KMS-11 (cell line): ENCODE results near the gene SLC24A3.

Experiments
- H2AFZ ChIP-seq: fragments of 200-600 bp; sonication (generic); 2 replicates; pipeline ENCODE4 v1.6.1; 2016; ENCODE audit warnings: antibody characterized with exemption, mixed run types, low read depth
- H3K27ac ChIP-seq: fragments of 200-600 bp; sonication (generic); 2 replicates; pipeline ENCODE4 v1.6.1; 2016; ENCODE audit warnings: mild to moderate bottlenecking, mixed run types
- H3K27me3 ChIP-seq: fragments of 200-600 bp; sonication (generic); 2 replicates; pipeline ENCODE4 v1.6.1; 2017; ENCODE audit warnings: mild to moderate bottlenecking, low read depth, mixed run types, moderate library complexity; ENCODE audit not compliant: insufficient read depth
- H3K36me3 ChIP-seq: fragments of 200-600 bp; sonication (generic); 2 replicates; pipeline ENCODE4 v1.6.1; 2017; ENCODE audit warnings: mild to moderate bottlenecking, mixed run types; ENCODE audit not compliant: insufficient read depth
- H3K4me1 ChIP-seq: fragments of 200-600 bp; sonication (generic); 2 replicates; pipeline ENCODE4 v1.6.1; 2016; ENCODE audit warnings: mild to moderate bottlenecking, low read depth, mixed run types; ENCODE audit not compliant: poor library complexity, severe bottlenecking
- H3K4me2 ChIP-seq: fragments of 200-600 bp; sonication (generic); 2 replicates; pipeline ENCODE4 v1.7.0; 2016; ENCODE audit warnings: mild to moderate bottlenecking, mixed run types
- H3K4me3 ChIP-seq: fragments of 200-600 bp; sonication (generic); IDR thresholded peaks from 2 replicates; pipeline ENCODE4 v1.6.1; 2017; ENCODE audit warnings: low read depth, low read length, mixed read lengths; ENCODE audit not compliant: insufficient read depth
- H3K79me2 ChIP-seq: fragments of 200-600 bp; sonication (generic); 2 replicates; pipeline ENCODE4 v1.6.1; 2016; ENCODE audit warnings: low read depth, mixed run types; ENCODE audit not compliant: insufficient read depth
- H3K9ac ChIP-seq: fragments of 200-600 bp; sonication (generic); 2 replicates; pipeline ENCODE4 v1.6.1; 2016; ENCODE audit warnings: mild to moderate bottlenecking, mixed run types
- H4K20me1 ChIP-seq: fragments of 200-600 bp; sonication (generic); 2 replicates; pipeline ENCODE4 v1.6.1; 2016; ENCODE audit warnings: mild to moderate bottlenecking, mixed run types; ENCODE audit not compliant: insufficient read depth
- CTCF ChIP-seq: fragments of 200-600 bp; sonication (generic); conservative IDR thresholded peaks from 2 replicates; pipeline ENCODE4 v1.6.1; 2017; ENCODE audit warnings: low read depth, mild to moderate bottlenecking, antibody characterized with exemption, low read length, moderate library complexity, mixed read lengths

The SLC24A3 gene

DNA sequence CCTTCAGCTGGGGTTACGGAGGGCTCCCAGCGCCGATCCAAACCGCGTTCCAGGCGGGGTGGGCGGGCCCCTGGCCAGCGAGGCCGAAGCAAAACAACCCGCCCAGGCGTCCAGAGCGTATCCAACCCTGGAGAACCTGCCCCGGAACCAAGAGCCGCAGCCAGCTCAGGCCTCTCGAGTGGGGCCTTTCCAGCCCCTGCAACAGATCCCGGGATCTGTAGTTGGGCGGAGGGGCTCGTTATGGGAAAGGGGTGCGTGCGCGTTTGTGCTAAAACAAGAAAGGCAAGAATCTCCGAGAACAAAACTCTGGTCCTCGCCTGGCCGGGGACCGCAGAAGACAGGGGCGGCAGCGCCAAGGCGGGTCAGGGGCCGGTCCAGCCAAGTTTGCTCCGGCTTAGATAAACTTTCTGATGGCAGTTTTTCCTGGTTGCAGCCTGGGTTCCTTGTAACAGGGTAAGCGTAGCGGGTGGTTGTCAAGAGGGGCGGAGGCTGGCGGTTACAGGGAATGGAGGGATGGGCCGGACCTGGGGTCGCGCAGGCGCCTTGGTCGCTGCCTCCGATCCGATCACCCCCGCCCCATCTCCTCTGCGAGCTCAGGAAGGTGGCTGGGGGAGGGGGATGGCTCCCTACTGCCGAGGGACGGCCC lies 545.2 kb downstream of the SLC24A3 start:
- Histone ChIP-seq H2AFZ (peak overlapping the region; percentile 96), H3K4me1 (peaks cover 36% of the 10 kb centered on the region), H3K27me3 (no peaks in the 10 kb centered on the region), H3K36me3 (no peaks in the 10 kb centered on the region), H4K20me1 (no peaks in the 10 kb centered on the region), H3K4me2 (peak overlapping the region; percentile 78), H3K9ac (peak overlapping the region; percentile 66), H3K4me3 (no peak overlapping the region), H3K79me2 (no peaks in the 10 kb centered on the region), H3K27ac (peak overlapping the region; percentile 22; the same call in 1 of the 2 replicates)
- no peak for TF ChIP-seq CTCF

- H3K4me1 ChIP-seq = peaks cover 36% of the 10 kb centered on the region
- H3K27ac ChIP-seq = peak within 1 kb of the TSS; percentile 22
- H3K9ac ChIP-seq = peak within 1 kb of the TSS; percentile 66
- H3K79me2 ChIP-seq = no peaks in the 10 kb centered on the region
- H3K4me3 ChIP-seq = no peak within 1 kb of the TSS
- H3K27me3 ChIP-seq = no peaks in the 10 kb centered on the region
- no peaks in the 10 kb centered on the region for H3K36me3 ChIP-seq
- no peaks in the 10 kb centered on the region for H4K20me1 ChIP-seq
- peak within 1 kb of the TSS; percentile 96 for H2AFZ ChIP-seq
- TF ChIP-seq CTCF = no peak
- peak within 1 kb of the TSS; percentile 78 for H3K4me2 ChIP-seq
Observed at GRCh38 chr20:19758133-19758500, 545.7 kb downstream of the SLC24A3 start, which contains the start of gene RIN2. Gene RIN2 (plus strand): TSS chr20:19758258. CDS start chr20:19889602, 131,344 bp downstream.

DNA sequence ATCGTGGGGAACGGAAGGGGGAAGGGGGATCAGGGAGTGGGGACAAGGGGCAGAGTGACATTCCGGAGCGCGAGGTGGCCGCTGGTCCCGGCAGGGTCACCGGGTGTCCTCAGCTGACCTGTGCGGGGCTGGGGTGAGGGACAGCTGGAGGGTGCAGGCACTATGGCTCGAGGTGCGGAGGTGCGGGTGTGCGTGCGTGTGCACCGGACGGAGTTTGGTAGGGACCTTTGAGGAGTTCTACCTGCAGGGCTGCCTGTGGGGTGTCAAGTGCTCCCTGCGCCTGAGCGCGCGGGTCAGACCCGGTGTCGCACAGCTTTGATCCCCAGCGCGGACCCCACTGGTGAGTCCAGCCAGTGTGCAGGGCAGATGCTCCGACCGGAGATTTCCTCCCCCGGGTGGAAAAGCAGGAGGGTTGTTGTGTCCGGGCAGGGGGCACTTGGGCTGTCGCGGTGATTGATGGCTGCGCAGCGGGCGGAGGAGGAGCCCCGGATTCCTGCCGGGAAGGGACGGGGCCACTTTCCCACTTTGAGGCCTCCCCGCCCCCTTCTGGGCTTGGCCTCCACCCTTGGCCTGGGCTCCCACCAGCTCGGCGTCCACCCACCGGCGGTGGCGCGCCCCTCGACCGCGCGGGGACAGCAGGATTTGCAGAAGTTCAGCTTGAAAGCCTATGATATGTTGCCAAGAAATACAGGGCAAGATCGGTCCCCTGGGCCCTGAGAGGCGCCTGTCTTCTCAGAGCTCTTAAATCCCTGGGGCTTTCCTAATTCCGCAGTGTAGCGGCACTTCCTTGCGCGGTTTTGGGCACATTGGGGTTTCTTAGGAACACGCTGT lies 546.3 kb downstream of the SLC24A3 start:
- H3K36me3 ChIP-seq = no peaks in the 10 kb centered on the region
- no peak overlapping the region for H3K4me3 ChIP-seq
- TF ChIP-seq CTCF = no peak
- peak overlapping the region; percentile 78; the same call in 1 of the 2 replicates for H3K4me2 ChIP-seq
- H4K20me1 ChIP-seq = no peaks in the 10 kb centered on the region
- H3K79me2 ChIP-seq = no peaks in the 10 kb centered on the region
- H3K9ac ChIP-seq = no peak overlapping the region
- no peak overlapping the region; the same call in none of the 2 replicates for H3K27ac ChIP-seq
- H3K4me1 ChIP-seq = peaks cover 36% of the 10 kb centered on the region
- peak overlapping the region; percentile 96; the same call in 1 of the 2 replicates for H2AFZ ChIP-seq
- no peaks in the 10 kb centered on the region for H3K27me3 ChIP-seq

GRCh38 chr20:19760371-19760721 lies 547.9 kb downstream of the SLC24A3 start:
- peak overlapping the region; percentile 21; the same call in 1 of the 2 replicates for H3K27ac ChIP-seq
- no peak overlapping the region for H3K4me3 ChIP-seq
- H2AFZ ChIP-seq = no peak overlapping the region
- no peak for TF ChIP-seq CTCF
- H3K4me2 ChIP-seq = no peak overlapping the region
- no peaks in the 10 kb centered on the region for H4K20me1 ChIP-seq
- H3K79me2 ChIP-seq = no peaks in the 10 kb centered on the region
- H3K36me3 ChIP-seq = no peaks in the 10 kb centered on the region
- H3K27me3 ChIP-seq = no peaks in the 10 kb centered on the region
- no peak overlapping the region for H3K9ac ChIP-seq
- H3K4me1 ChIP-seq = peaks cover 36% of the 10 kb centered on the region
